T-helper 17 cell (primary cell): Measurements from ENCODE around the gene OR14A16. TPM values are rescaled to one million over a fixed set of nuclear protein-coding genes. Genes with fewer than 3 reads are reported as not detected.

Experiments used
- ATAC-seq: fragments of 150-1000 bp; cut with Tn5 transposase; 2 replicates; pipeline ENCODE4 v1.10.0; 2021; ENCODE audit warnings: mild to moderate bottlenecking, moderate library complexity
- DNase-seq, 3 donors: peaks; one replicate each; pipeline versions ENCODE4 v3.0.0 to v3.0.0-alpha.2; 2020 to 2021
- H3K9me3 ChIP-seq: one replicate; pipeline ENCODE4 v1.7.0; 2013; ENCODE audit warnings: low read length, mild to moderate bottlenecking; ENCODE audit not compliant: control insufficient read depth, poor library complexity, severe bottlenecking
- H3K27ac Mint-ChIP-seq: one replicate; pipeline ENCODE4 v1.8.0; 2022; ENCODE audit warnings: mild to moderate bottlenecking, moderate library complexity, mixed read lengths
- H3K27me3 Mint-ChIP-seq: one replicate; pipeline ENCODE4 v1.8.0; 2022; ENCODE audit warnings: mixed read lengths
- H3K36me3 Mint-ChIP-seq: one replicate; pipeline ENCODE4 v1.8.0; 2022; ENCODE audit warnings: low read depth, mixed read lengths
- H3K4me1 Mint-ChIP-seq: one replicate; pipeline ENCODE4 v1.8.0; 2022; ENCODE audit warnings: mild to moderate bottlenecking, mixed read lengths
- H3K4me3 Mint-ChIP-seq: one replicate; pipeline ENCODE4 v1.8.0; 2022; ENCODE audit warnings: mild to moderate bottlenecking, moderate library complexity, mixed read lengths
- total RNA-seq, 4 donors: library from RNA in 2 of 4; stranded (reverse) in 2 of 4; gene quantifications; one replicate each; pipeline ENCODE4 v1.2.3 and lab custom pipeline; 2022 to 2026

The OR14A16 gene, protein sequence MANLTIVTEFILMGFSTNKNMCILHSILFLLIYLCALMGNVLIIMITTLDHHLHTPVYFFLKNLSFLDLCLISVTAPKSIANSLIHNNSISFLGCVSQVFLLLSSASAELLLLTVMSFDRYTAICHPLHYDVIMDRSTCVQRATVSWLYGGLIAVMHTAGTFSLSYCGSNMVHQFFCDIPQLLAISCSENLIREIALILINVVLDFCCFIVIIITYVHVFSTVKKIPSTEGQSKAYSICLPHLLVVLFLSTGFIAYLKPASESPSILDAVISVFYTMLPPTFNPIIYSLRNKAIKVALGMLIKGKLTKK
- total RNA-seq (not detected), total RNA-seq (lab: John Stamatoyannopoulos, UW) (0 reads per million in 2 donors)

DNA sequence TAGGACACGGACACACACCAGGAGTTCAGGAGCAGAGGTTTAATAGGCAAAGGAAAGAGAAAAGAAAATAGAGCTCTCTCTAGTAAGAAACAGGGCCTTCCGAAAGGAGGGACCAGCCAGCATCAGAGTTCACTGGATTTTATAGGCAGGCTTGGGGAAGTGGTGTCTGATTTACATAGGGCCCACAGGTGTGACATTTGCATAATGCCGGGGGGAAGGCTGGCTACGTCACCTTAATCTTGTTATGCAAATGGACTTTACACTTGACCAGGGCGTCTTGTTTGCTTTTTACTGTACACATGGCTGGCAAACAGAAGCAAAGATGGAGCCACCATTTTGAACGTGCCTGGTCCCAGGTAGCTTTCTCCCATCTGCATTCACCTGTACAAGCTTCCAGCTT is at the start of gene OR14A16:
Gene OR14A16, minus strand, starts transcription at position 97 of the 400 bp plus-strand sequence. CDS start 8,390 bp downstream, outside the sequence.
- no peaks in the 10 kb centered on the region for H3K36me3 Mint-ChIP-seq
- H3K4me3 Mint-ChIP-seq: no peak within 1 kb of the TSS

DNA sequence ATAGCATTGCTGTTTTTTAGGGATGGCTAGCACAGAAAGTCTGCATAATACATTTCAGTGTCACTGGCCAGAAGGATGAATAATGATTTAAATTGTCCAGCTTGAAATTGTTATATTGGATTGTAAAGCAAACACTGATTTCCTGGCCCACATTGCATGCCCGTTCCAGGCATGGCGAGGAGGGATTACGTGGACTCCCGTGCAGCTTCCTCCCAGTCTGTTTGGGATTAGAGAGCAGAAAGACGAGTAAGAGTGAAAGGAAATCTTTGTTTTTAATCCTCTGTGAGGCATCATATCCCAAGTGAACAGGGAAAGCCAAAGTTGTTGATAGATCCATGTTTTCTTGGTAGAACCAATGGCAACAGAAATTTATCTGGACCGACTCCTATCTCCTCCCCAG is 41.5 kb upstream of the OR14A16 start:
- Mint-ChIP-seq H3K27ac (no peak overlapping the region), H3K4me3 (no peak overlapping the region), H3K27me3 (peaks cover 21% of the 10 kb centered on the region), H3K4me1 (no peaks in the 10 kb centered on the region), H3K36me3 (peaks cover 6% of the 10 kb centered on the region)
- DNase-seq (no peak), ATAC-seq (no peak)
- no peaks in the 10 kb centered on the region for H3K9me3 ChIP-seq

More for the DNA sequence above, at the start of gene OR14A16:
- ATAC-seq (no peak), DNase-seq (no peak)
- Mint-ChIP-seq H3K4me1 (no peaks in the 10 kb centered on the region), H3K27me3 (no peaks in the 10 kb centered on the region), H3K27ac (no peak within 1 kb of the TSS)
- H3K9me3 ChIP-seq: no peaks in the 10 kb centered on the region

DNA sequence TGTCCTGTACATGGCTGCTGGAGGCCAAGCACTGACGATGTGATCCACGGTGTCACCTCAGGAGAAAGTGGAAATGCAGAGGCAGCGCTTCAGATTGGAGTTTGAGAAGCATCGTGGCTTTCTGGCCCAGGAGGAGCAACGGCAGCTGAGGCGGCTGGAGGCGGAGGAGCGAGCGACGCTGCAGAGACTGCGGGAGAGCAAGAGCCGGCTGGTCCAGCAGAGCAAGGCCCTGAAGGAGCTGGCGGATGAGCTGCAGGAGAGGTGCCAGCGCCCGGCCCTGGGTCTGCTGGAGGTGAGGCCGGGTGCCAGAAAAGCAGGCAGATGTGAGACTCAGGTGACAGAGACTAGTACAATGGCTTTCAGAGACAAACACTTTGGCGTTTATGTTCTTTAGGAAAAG is 40.7 kb upstream of the OR14A16 start:
- H3K4me3 Mint-ChIP-seq: no peak overlapping the region

DNA sequence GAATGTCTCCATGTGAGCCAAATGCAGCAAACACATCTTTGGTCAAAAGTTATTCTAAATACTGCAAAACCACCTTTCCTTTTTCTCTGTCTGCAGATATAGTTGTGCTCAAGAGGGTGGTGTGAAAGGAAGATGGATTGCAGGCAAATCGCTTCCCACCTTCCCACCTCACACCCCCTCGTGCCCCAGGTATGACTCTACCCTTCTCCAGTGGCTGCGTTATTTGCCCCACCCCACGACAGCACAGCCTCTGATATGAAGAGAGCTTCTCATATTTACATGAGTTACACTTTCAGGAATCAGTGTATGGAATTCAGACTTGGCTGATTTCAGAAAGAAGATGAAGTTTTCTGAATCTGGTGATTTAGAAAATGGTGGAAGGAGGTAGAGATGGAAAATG is 38.8 kb upstream of the OR14A16 start:
- Mint-ChIP-seq H3K4me1 (peaks cover 5% of the 10 kb centered on the region), H3K27me3 (peaks cover 32% of the 10 kb centered on the region), H3K27ac (no peak overlapping the region), H3K4me3 (no peak overlapping the region), H3K36me3 (peaks cover 10% of the 10 kb centered on the region)
- ATAC-seq (no peak), DNase-seq (no peak)
- H3K9me3 ChIP-seq: no peaks in the 10 kb centered on the region

More for the DNA sequence above, 40.7 kb upstream of the OR14A16 start:
- DNase-seq (no peak), ATAC-seq (no peak)
- Mint-ChIP-seq H3K36me3 (peaks cover 6% of the 10 kb centered on the region), H3K27me3 (peaks cover 26% of the 10 kb centered on the region), H3K27ac (no peak overlapping the region), H3K4me1 (no peaks in the 10 kb centered on the region)
- H3K9me3 ChIP-seq: no peaks in the 10 kb centered on the region

DNA sequence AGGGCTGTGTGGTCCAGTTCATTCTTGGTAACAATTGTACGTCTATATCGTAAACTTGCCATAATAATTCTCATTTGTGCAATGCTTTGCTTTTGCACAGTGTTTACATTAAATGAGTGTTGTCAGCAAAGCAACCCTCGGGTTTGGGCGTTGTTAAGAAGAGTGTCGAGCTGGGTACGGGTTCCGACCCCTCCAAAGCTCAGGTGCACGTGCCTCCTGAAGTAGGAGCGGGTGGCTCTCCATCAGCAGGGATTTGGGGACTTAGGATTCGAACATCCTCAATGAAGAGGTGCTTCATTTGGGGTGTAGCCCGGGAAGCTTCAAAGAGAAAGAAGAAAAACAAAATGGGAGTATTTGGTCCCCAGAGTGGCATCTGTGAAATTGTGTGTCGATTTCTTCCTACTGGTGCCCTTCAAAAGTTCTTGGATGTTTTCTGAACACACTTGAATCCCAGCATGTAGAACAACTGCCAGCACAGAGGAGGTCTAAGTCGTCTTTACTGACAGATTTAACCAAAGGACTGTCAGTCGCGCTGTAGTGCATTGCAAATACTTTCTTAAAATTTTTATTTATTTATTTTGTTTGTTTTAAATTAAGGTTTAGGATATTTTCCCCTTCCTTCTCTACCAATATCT is 34.2 kb upstream of the OR14A16 start:
- peak; percentile 20 for ATAC-seq

DNA sequence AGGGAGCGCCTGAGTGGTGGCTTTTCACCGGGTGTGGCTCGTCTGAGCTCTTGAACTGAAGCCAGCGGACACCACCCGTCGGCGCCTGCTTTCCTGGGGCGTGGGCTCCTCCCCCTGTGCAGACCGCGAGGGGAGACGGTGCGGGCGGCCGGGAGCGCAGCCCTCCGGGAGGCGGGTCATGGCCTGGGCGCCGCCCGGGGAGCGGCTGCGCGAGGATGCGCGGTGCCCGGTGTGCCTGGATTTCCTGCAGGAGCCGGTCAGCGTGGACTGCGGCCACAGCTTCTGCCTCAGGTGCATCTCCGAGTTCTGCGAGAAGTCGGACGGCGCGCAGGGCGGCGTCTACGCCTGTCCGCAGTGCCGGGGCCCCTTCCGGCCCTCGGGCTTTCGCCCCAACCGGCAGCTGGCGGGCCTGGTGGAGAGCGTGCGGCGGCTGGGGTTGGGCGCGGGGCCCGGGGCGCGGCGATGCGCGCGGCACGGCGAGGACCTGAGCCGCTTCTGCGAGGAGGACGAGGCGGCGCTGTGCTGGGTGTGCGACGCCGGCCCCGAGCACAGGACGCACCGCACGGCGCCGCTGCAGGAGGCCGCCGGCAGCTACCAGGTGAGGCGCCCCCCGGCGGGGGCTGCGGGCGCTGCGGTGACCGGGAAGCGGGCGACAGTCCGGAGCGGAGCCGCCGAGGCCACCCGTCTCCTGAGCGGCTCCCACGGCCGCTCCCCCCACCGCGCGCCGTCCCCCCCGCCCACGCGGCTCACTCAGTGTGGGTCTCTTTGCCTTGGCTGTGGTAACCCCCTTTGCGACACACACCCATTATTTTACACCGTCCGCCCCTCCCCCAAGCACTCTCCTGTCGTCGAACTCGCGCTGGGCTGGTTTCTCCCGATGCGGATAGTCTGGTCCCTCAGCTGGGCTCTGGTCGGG is 33.4 kb upstream of the OR14A16 start, which contains the start of gene TRIM58:
Gene TRIM58, plus strand, starts transcription at position 119 of the 916 bp plus-strand sequence. Its CDS starts 60 bp downstream, at position 179.
- Mint-ChIP-seq H3K36me3 (peaks cover 8% of the 10 kb centered on the region), H3K4me1 (peaks cover 11% of the 10 kb centered on the region), H3K4me3 (peak within 1 kb of the TSS; percentile 86), H3K27me3 (peaks cover 61% of the 10 kb centered on the region), H3K27ac (no peak within 1 kb of the TSS)
- no peaks in the 10 kb centered on the region for H3K9me3 ChIP-seq
- ATAC-seq: peak; percentile 81
- DNase-seq: peak in 1 of 3 donors; percentile 7

More for the DNA sequence above, 34.2 kb upstream of the OR14A16 start:
- peaks cover 11% of the 10 kb centered on the region for H3K4me1 Mint-ChIP-seq
- no peak for DNase-seq
- peaks cover 11% of the 10 kb centered on the region for H3K36me3 Mint-ChIP-seq
- no peaks in the 10 kb centered on the region for H3K9me3 ChIP-seq
- H3K27ac Mint-ChIP-seq: no peak overlapping the region
- H3K27me3 Mint-ChIP-seq: peaks cover 65% of the 10 kb centered on the region
- peak overlapping the region; percentile 86 for H3K4me3 Mint-ChIP-seq

DNA sequence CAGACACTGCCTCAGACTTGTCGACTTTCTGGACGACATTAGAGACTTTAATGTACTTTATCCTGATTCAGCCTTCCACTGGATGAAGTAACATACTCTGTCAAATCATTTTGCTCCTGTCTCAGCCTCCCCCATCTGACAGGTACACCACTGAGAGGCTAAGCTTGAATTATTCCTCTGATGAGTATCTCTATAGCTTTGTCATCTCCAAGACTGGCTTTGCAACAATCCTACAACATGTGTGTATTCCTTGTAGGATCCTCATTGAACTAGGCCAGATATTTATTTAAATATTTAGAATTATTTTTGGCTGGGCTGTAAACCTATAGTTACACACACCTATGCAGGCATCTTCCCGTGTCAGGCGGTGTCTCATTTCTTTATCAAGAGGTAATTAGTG is 32.0 kb upstream of the OR14A16 start:
- Mint-ChIP-seq H3K36me3 (peaks cover 6% of the 10 kb centered on the region), H3K4me3 (peak overlapping the region; percentile 86), H3K27ac (no peak overlapping the region), H3K27me3 (peaks cover 67% of the 10 kb centered on the region), H3K4me1 (peaks cover 11% of the 10 kb centered on the region)
- no peak for ATAC-seq
- no peak for DNase-seq
- no peaks in the 10 kb centered on the region for H3K9me3 ChIP-seq

DNA sequence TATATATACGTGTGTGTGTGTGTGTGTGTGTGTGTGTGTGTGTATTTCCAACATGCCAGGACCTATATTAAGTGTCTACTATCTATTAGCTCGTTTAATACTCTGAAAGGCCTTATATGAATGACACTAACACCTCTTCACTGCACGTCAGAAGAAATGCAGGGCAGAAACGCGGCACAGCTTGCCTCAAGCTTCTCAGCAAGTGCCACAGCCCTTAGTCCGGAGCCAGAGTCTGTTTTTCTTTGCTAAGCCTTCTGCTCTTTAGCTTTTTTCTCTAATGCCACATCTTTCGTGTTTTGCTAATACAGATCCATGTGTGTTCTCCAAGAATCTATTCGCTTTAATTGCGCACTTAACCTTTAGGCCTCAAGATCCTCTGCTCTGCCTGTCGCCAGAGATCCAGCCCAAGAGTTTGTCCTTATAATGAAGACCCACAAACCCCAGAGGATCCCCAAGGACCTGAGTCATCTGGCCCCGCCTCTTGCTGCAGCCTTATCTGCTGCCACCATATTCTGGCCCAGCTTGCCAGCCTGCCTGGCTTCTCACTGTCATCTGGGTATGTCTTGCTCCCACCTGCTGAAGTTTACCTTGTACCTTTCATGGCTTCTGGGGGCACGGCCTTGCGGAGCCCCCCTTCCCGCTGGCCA is 31.1 kb upstream of the OR14A16 start:
- Mint-ChIP-seq H3K27me3 (peaks cover 61% of the 10 kb centered on the region), H3K36me3 (peaks cover 6% of the 10 kb centered on the region), H3K27ac (no peak overlapping the region), H3K4me3 (no peak overlapping the region), H3K4me1 (peaks cover 11% of the 10 kb centered on the region)
- ATAC-seq (no peak), DNase-seq (no peak)
- H3K9me3 ChIP-seq: no peaks in the 10 kb centered on the region

DNA sequence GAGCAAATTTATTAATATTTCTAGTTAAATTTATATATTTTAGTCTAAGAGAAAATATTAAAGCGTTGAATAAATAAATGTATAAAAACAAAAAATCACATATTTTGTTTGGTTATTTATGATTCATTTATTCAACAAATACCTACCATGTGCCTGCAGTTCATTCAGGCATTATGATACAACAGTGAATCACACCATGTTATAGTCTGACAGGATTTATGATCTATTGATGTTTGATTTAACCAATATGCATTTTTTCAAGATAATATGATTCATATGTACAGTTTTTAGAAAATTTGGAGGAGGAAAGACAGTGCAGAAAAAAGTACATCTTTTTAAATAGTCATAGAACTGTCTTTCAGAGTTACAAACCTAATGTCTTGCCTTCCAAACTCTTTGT is 25.7 kb upstream of the OR14A16 start:
- H3K9me3 ChIP-seq: no peaks in the 10 kb centered on the region
- H3K27me3 Mint-ChIP-seq: peaks cover 29% of the 10 kb centered on the region
- H3K36me3 Mint-ChIP-seq: no peaks in the 10 kb centered on the region
- DNase-seq: no peak
- no peaks in the 10 kb centered on the region for H3K4me1 Mint-ChIP-seq
- no peak for ATAC-seq
- no peak overlapping the region for H3K4me3 Mint-ChIP-seq
- H3K27ac Mint-ChIP-seq: no peak overlapping the region

DNA sequence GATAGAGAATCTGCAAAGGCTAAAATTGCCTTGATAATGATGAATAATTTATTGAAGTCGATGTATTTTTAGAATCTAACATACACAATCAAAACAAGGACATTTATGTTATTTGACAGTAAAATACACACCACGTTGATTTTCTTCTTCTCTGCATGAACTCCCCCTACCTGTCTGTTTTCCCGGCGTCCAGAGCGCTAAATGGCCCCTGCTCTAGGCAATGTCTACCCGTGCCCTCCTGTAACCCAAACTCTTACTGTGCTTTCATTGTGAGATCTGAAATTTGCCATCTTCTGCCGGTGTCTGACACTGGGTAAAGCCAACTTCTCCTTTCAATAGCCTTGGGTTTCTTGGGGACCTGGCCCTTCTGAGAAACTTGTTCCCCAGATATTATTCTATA is 24.4 kb upstream of the OR14A16 start:
- H3K9me3 ChIP-seq: no peaks in the 10 kb centered on the region
- DNase-seq (no peak), ATAC-seq (no peak)
- H3K4me1 Mint-ChIP-seq: no peaks in the 10 kb centered on the region
- H3K27ac Mint-ChIP-seq: no peak overlapping the region
- no peaks in the 10 kb centered on the region for H3K36me3 Mint-ChIP-seq
- no peak overlapping the region for H3K4me3 Mint-ChIP-seq
- peaks cover 17% of the 10 kb centered on the region for H3K27me3 Mint-ChIP-seq

DNA sequence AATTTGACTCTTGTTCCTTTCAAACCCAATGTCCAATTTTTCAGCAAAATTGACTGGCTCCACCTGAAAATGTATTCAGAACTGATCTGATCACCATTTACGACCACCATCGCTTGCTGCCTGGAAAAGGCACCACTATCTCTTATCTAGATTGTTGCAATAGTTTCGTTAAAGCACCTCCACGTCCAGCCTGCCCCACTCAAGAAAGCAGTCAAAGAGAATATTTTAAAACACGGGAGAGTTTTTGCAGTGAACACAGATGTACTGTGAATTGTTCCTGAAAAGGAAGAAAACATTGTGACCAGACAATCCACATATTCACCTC is 21.7 kb upstream of the OR14A16 start:
- H3K9me3 ChIP-seq: no peaks in the 10 kb centered on the region
- H3K4me1 Mint-ChIP-seq: no peaks in the 10 kb centered on the region
- DNase-seq (no peak), ATAC-seq (no peak)
- no peak overlapping the region for H3K27ac Mint-ChIP-seq
- H3K27me3 Mint-ChIP-seq: peaks cover under 1% of the 10 kb centered on the region
- H3K36me3 Mint-ChIP-seq: no peaks in the 10 kb centered on the region
- no peak overlapping the region for H3K4me3 Mint-ChIP-seq

DNA sequence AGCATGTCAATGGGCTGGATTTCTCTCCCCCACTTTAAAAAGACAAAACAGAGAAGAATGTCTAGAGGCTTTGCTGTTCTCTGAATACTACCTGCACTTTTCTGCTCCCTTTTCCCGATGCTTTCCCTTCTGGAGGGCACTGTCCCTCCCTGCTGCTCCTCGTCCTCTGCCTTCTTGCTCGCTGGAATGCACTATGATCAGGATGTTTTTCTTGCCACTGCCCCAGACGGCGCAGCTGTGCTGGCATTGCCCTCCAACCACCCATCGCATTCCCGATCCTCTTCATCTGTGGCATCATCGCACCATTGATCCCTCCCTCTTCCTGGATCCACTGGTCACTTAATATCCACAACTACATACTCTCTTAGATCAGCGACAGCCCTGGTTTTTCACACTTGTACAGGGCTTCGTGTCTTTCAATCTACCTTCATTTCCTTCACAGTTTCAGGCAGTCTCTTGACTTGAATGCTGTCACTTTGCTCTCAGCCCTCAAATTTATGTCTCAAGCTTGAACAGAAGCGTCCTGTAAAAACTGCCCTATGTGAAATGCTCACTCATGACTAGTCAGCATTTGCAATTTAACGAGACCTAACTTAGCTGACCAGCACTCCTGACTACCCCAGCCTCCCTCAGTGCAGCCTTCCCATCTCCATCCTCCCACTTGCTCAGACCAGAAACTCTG is 21.2 kb upstream of the OR14A16 start:
- no peak for DNase-seq
- Mint-ChIP-seq H3K27ac (no peak overlapping the region), H3K36me3 (no peaks in the 10 kb centered on the region)

More for the DNA sequence above, 21.2 kb upstream of the OR14A16 start:
- Mint-ChIP-seq H3K27me3 (no peaks in the 10 kb centered on the region), H3K4me3 (no peak overlapping the region), H3K4me1 (no peaks in the 10 kb centered on the region)
- no peak for ATAC-seq
- H3K9me3 ChIP-seq: no peaks in the 10 kb centered on the region
